IMR-90 (cell line): ENCODE data around the gene OSBPL1A. TPM values are rescaled to one million over a fixed set of nuclear protein-coding genes. Genes with fewer than 3 reads are reported as not detected.
"Not testable (repeated sequence)": the region's sequence is repeated elsewhere in the genome, so short reads cannot be mapped to it uniquely, and the experiment has no call there.

Source experiments
- ATAC-seq: fragments of 200-7000 bp; cut with Tn5 transposase; 2 replicates; pipeline ENCODE4 v1.9.1; 2020; ENCODE audit warnings: low read depth, mild to moderate bottlenecking, moderate library complexity
- BruUV-seq: library from RNA; stranded (reverse); fragments of 400-500 nt; replicated peaks from 2 replicates; lab custom pipeline; 2021; lab: Mats Ljungman, UMichigan
- CTCF ChIA-PET: fragments of 300-600 bp; formaldehyde crosslinking; extraction: SDS; loops from one replicate; lab custom pipeline; 2021; ENCODE audit warnings: antibody characterized with exemption; lab: Yijun Ruan, JAX
- POLR2A ChIA-PET: fragments of 300-600 bp; sonication (Branson Sonifier 250); formaldehyde crosslinking; loops from one replicate; lab custom pipeline; 2022; ENCODE audit warnings: antibody characterized with exemption; ENCODE audit not compliant: unreplicated experiment; lab: Charles Lee
- DNase-seq: peaks from one replicate; pipeline ENCODE4 v3.0.0; 2013
- H2AFZ ChIP-seq: replicated peaks from 2 replicates; pipeline ENCODE3; 2013; ENCODE audit warnings: low read length, mild to moderate bottlenecking; ENCODE audit not compliant: poor library complexity
- H2AK5ac ChIP-seq: 2 replicates; pipeline ENCODE4 v1.6.1; 2013; ENCODE audit warnings: low read depth, low read length, inconsistent platforms
- H2AK9ac ChIP-seq: replicated peaks from 2 replicates; pipeline ENCODE3; 2013; ENCODE audit warnings: mild to moderate bottlenecking, low read depth, low read length, moderate library complexity; ENCODE audit not compliant: poor library complexity
- H2BK120ac ChIP-seq: 2 replicates; pipeline ENCODE4 v1.6.1; 2013; ENCODE audit warnings: low read depth, low read length, inconsistent platforms
- H2BK15ac ChIP-seq: 3 replicates; pipeline ENCODE4 v1.6.1; 2013; ENCODE audit warnings: low read depth, low read length, inconsistent platforms
- H2BK20ac ChIP-seq: 2 replicates; pipeline ENCODE4 v1.6.1; 2013; ENCODE audit warnings: low read depth, mild to moderate bottlenecking, inconsistent platforms, low read length, moderate library complexity
- H2BK5ac ChIP-seq: 2 replicates; pipeline ENCODE4 v1.6.1; 2013; ENCODE audit warnings: mild to moderate bottlenecking, low read depth, low read length, inconsistent platforms; ENCODE audit not compliant: poor library complexity, severe bottlenecking
- H3K14ac ChIP-seq: replicated peaks from 2 replicates; pipeline ENCODE4 v1.6.1; 2013; ENCODE audit warnings: low read depth, low read length, inconsistent platforms
- H3K18ac ChIP-seq: 2 replicates; pipeline ENCODE4 v1.6.1; 2013; ENCODE audit warnings: low read depth, low read length, control low read depth
- H3K23ac ChIP-seq: 2 replicates; pipeline ENCODE4 v1.6.1; 2013; ENCODE audit warnings: low read depth, low read length, inconsistent platforms
- H3K27ac ChIP-seq: 2 replicates; pipeline ENCODE4 v1.5.1; 2013; ENCODE audit warnings: mild to moderate bottlenecking, control low read depth, low read length; ENCODE audit not compliant: insufficient read depth
- H3K27me3 ChIP-seq: 2 replicates; pipeline ENCODE4 v1.6.1; 2013; ENCODE audit warnings: low read length; ENCODE audit not compliant: control insufficient read depth, insufficient read depth
- H3K36me3 ChIP-seq: 2 replicates; pipeline ENCODE4 v1.6.1; 2013; ENCODE audit warnings: low read length, mixed read lengths; ENCODE audit not compliant: control insufficient read depth, insufficient read depth
- H3K4ac ChIP-seq: 2 replicates; pipeline ENCODE4 v1.6.1; 2013; ENCODE audit warnings: low read depth, low read length, inconsistent platforms
- H3K4me1 ChIP-seq: 2 replicates; pipeline ENCODE4 v1.6.1; 2013; ENCODE audit warnings: low read length, mixed read lengths; ENCODE audit not compliant: control insufficient read depth, insufficient read depth
- H3K4me2 ChIP-seq: 2 replicates; pipeline ENCODE4 v1.6.1; 2013; ENCODE audit warnings: low read depth, mild to moderate bottlenecking, control low read depth, low read length, moderate library complexity
- H3K4me3 ChIP-seq: 2 replicates; pipeline ENCODE4 v1.5.1; 2013; ENCODE audit warnings: low read depth, mild to moderate bottlenecking, control low read depth, low read length, moderate library complexity; ENCODE audit not compliant: insufficient read depth
- H3K56ac ChIP-seq: 2 replicates; pipeline ENCODE4 v1.6.1; 2013; ENCODE audit warnings: low read length, inconsistent platforms; ENCODE audit not compliant: insufficient read depth; ENCODE audit errors: extremely low read depth
- H3K79me1 ChIP-seq, 2 experiments: 2 replicates each; pipeline ENCODE4 v1.6.1; 2013; ENCODE audit warnings: low read length in 2 of 2, inconsistent platforms in 1 of 2, low read depth in 1 of 2
- H3K9ac ChIP-seq: 2 replicates; pipeline ENCODE4 v1.6.1; 2013; ENCODE audit warnings: low read depth, low read length, control low read depth
- H3K9me1 ChIP-seq: 2 replicates; pipeline ENCODE4 v1.6.1; 2013; ENCODE audit warnings: low read length, inconsistent platforms; ENCODE audit not compliant: insufficient read depth
- H3K9me3 ChIP-seq: 2 replicates; pipeline ENCODE4 v1.6.1; 2013; ENCODE audit warnings: low read length; ENCODE audit not compliant: control insufficient read depth, insufficient read depth
- H4K20me1 ChIP-seq: 2 replicates; pipeline ENCODE4 v1.6.1; 2013; ENCODE audit warnings: low read length, inconsistent platforms; ENCODE audit not compliant: insufficient read depth
- H4K5ac ChIP-seq: 2 replicates; pipeline ENCODE4 v1.6.1; 2013; ENCODE audit warnings: mild to moderate bottlenecking, low read depth, low read length, control low read depth
- H4K8ac ChIP-seq, 2 experiments: 2 replicates each; pipeline ENCODE4 v1.6.1; 2013; ENCODE audit warnings: low read depth in 2 of 2, low read length in 2 of 2, control low read depth in 1 of 2, inconsistent platforms in 1 of 2
- H4K91ac ChIP-seq: 2 replicates; pipeline ENCODE4 v1.6.1; 2013; ENCODE audit warnings: low read depth, low read length, inconsistent platforms; ENCODE audit not compliant: insufficient read depth
- WGBS, 2 experiments: methylation state at CpG; one replicate each; pipeline versions ENCODE4 v1.1.5 to v1.1.7; 2013; ENCODE audit warnings: missing lambda C conversion rate in 2 of 2; ENCODE audit not compliant: insufficient read length in 1 of 2; ENCODE audit errors: extremely low coverage in 2 of 2; 5-methylcytosine and 5-hydroxymethylcytosine counted together
- dilution Hi-C: fragments of 300-500 bp; cut with HindIII; formaldehyde crosslinking; loops from one replicate; pipeline ENCODE4 v1.14.3; 2018; ENCODE audit warnings: low sequenced_read_pairs; ENCODE audit not compliant: unreplicated experiment
- in situ Hi-C: fragments of 300-500 bp; cut with MboI; formaldehyde crosslinking; loops from 3 replicates; pipeline ENCODE4 v1.14.3; 2019; ENCODE audit warnings: low sequenced_read_pairs, inconsistent platforms, mixed read lengths
- intact Hi-C: fragments of 100-400 bp; cut with micrococcal nuclease; formaldehyde crosslinking; loops from 2 replicates; pipeline ENCODE4 v1.10.0; 2022
- polyA plus RNA-seq, 3 experiments: library from polyadenylated mRNA; depleted of rRNA; stranded (reverse); fragments of >200 nt; gene quantifications; 2 replicates each; pipeline ENCODE4 v1.2.3, GENCODE V29; 2012; ENCODE audit warnings: low replicate concordance in 1 of 3
- total RNA-seq: library from RNA; depleted of rRNA; stranded (reverse); fragments of >200 nt; gene quantifications from 2 replicates; pipeline ENCODE4 v1.2.3, GENCODE V29; 2012

The OSBPL1A gene
- total and polyA plus RNA-seq, 2 of the 4 experiments (the other 2 are of a cell fraction) = 29.4 to 70.4 TPM

DNA sequence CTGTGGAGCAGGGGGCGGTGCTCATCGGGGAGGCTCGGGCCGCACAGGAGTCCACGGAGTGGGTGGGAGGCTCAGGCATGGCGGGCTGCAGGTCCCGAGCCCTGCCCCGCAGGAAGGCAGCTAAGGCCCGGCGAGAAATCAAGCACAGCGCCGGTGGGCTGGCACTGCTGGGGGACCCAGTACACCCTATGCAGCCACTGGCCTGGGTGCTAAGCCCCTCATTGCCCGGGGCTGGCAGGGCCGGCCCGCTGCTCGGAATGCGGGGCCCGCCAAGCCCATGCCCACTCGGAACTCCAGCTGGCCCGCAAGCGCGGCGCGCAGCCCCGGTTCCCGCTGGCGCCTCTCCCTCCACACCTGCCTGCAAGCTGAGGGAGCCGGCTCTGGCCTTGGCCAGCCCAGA lies 248.0 kb downstream of the OSBPL1A start:
- H3K23ac ChIP-seq, H4K5ac ChIP-seq, in situ Hi-C loops, H4K8ac ChIP-seq, H3K27ac ChIP-seq, H2BK5ac ChIP-seq, H3K9ac ChIP-seq, ATAC-seq, H3K36me3 ChIP-seq, H3K9me1 ChIP-seq, H3K4me1 ChIP-seq, H2AK9ac ChIP-seq, H3K4ac ChIP-seq, H3K4me3 ChIP-seq, H3K9me3 ChIP-seq, H3K79me1 ChIP-seq, DNase-seq, CTCF ChIA-PET, H2AFZ ChIP-seq, H3K18ac ChIP-seq, H3K56ac ChIP-seq, H4K20me1 ChIP-seq, H2BK20ac ChIP-seq, H4K91ac ChIP-seq, dilution Hi-C loops, H3K27me3 ChIP-seq, H3K14ac ChIP-seq, H2AK5ac ChIP-seq, H2BK120ac ChIP-seq, intact Hi-C loops, H3K4me2 ChIP-seq, H2BK15ac ChIP-seq, BruUV-seq, POLR2A ChIA-PET: not testable (repeated sequence)
- 95% methylated on average over 15 of the region's 28 CpGs; no CpG with 5 or more reads in 1 of the 2 experiments for WGBS, 2 experiments
